MCF 10A (cell line): Measurements from ENCODE around the gene ABCB7. TPM values are rescaled to one million over a fixed set of nuclear protein-coding genes. Genes with fewer than 3 reads are reported as not detected.
"Not testable (repeated sequence)": the region's sequence is repeated elsewhere in the genome, so short reads cannot be mapped to it uniquely, and the experiment has no call there.

Experiments used
- BruUV-seq: library from RNA; stranded (reverse); fragments of 400-500 nt; replicated peaks from 2 replicates; lab custom pipeline; 2021; lab: Mats Ljungman, UMichigan
- CTCF ChIA-PET: fragments of 300-600 bp; sonication (Branson Sonifier 250); formaldehyde crosslinking; extraction: SDS; loops from one replicate; lab custom pipeline; 2021; ENCODE audit warnings: antibody characterized with exemption, inconsistent platforms; lab: Yijun Ruan, JAX
- POLR2A ChIA-PET: fragments of 300-600, 350-650 bp; sonication (Branson Sonifier 250); formaldehyde crosslinking; extraction: SDS; loops from one replicate; lab custom pipeline; 2020; ENCODE audit warnings: antibody characterized with exemption, inconsistent platforms; lab: Yijun Ruan, JAX
- DNase-seq: peaks from one replicate; pipeline ENCODE4 v3.0.0-alpha.2; 2018; ENCODE audit not compliant: unreplicated experiment
- H3K27ac Mint-ChIP-seq: one replicate; pipeline ENCODE4 v1.8.0; 2022; ENCODE audit warnings: mild to moderate bottlenecking, low read depth, mixed read lengths; ENCODE audit not compliant: unreplicated experiment
- H3K27me3 Mint-ChIP-seq: one replicate; pipeline ENCODE4 v1.8.0; 2022; ENCODE audit warnings: mixed read lengths; ENCODE audit not compliant: insufficient read depth, unreplicated experiment
- H3K36me3 Mint-ChIP-seq: one replicate; pipeline ENCODE4 v1.8.0; 2022; ENCODE audit warnings: mild to moderate bottlenecking, moderate library complexity, mixed read lengths; ENCODE audit not compliant: insufficient read depth, unreplicated experiment
- H3K4me1 Mint-ChIP-seq: one replicate; pipeline ENCODE4 v1.8.0; 2022; ENCODE audit warnings: mixed read lengths; ENCODE audit not compliant: insufficient read depth, unreplicated experiment
- H3K4me3 Mint-ChIP-seq: one replicate; pipeline ENCODE4 v1.8.0; 2022; ENCODE audit warnings: mild to moderate bottlenecking, moderate library complexity, mixed read lengths; ENCODE audit not compliant: unreplicated experiment
- H3K9me3 Mint-ChIP-seq: one replicate; pipeline ENCODE4 v1.8.0; 2022; ENCODE audit warnings: mixed read lengths; ENCODE audit not compliant: unreplicated experiment
- CTCF ChIP-seq: fragments of 200-600 bp; IDR thresholded peaks from one replicate; pipeline ENCODE4 v1.8.0; 2022; ENCODE audit warnings: antibody characterized with exemption, mild to moderate bottlenecking; ENCODE audit not compliant: unreplicated experiment
- intact Hi-C: fragments of 100-400 bp; cut with micrococcal nuclease; formaldehyde crosslinking; loops from 2 replicates; pipeline ENCODE4 v1.14.1; 2022
- total RNA-seq: library from RNA; stranded (reverse); gene quantifications from 2 replicates; pipeline ENCODE4 v1.2.3, GENCODE V29; 2022

Gene ABCB7
- total RNA-seq, 1 experiment from 2014 or later, result 24.7 TPM

GRCh38 chrX:75067931-75068330 lies 88.2 kb downstream of the ABCB7 start:
- Mint-ChIP-seq H3K27me3 (no peaks in the 10 kb centered on the region), H3K36me3 (peaks cover 21% of the 10 kb centered on the region), H3K27ac (no peak overlapping the region), H3K4me3 (no peak overlapping the region), H3K9me3 (no peaks in the 10 kb centered on the region), H3K4me1 (no peaks in the 10 kb centered on the region)
- peak; percentile 23 for DNase-seq
- CTCF ChIA-PET, result no interaction called here
- POLR2A ChIA-PET, result no interaction called here
- no peak for TF ChIP-seq CTCF
- intact Hi-C loops, result no loop called here
- BruUV-seq, result no TSS peak

GRCh38 chrX:75061701-75062100 lies 94.4 kb downstream of the ABCB7 start:
- ChIA-PET POLR2A (no interaction called here), CTCF (no interaction called here)
- no peak overlapping the region for H3K27ac Mint-ChIP-seq
- H3K4me3 Mint-ChIP-seq, result no peak overlapping the region
- no peaks in the 10 kb centered on the region for H3K9me3 Mint-ChIP-seq
- H3K36me3 Mint-ChIP-seq, result peaks cover 14% of the 10 kb centered on the region
- TF ChIP-seq CTCF, result no peak
- DNase-seq, result no peak
- no TSS peak for BruUV-seq
- no peaks in the 10 kb centered on the region for H3K4me1 Mint-ChIP-seq
- H3K27me3 Mint-ChIP-seq, result no peaks in the 10 kb centered on the region
- intact Hi-C loops, result no loop called here

DNA sequence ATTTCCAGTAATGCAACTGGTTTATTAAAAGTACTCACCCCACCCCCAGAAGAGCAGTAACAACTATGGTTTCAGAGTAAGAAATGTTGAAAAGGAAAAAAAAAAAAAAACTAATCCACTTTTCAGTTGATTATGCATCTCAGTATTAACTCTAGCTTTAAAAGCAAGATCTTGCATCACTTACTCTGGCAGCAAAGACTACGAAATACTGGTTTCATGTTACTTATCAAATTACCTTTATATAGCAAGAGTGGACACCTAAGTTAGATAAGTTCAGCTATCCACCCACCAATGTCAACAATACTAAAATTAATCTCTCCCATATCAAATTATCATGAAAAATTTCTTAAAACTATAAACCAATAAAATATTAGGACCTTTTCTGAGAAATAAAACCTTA lies 105.0 kb downstream of the ABCB7 start:
- BruUV-seq, result no TSS peak
- TF ChIP-seq CTCF, result no peak
- H3K27ac Mint-ChIP-seq, result no peak overlapping the region
- ChIA-PET POLR2A (no interaction called here), CTCF (no interaction called here)
- no peaks in the 10 kb centered on the region for H3K9me3 Mint-ChIP-seq
- intact Hi-C loops, result no loop called here
- peaks cover 19% of the 10 kb centered on the region for H3K36me3 Mint-ChIP-seq
- no peak overlapping the region for H3K4me3 Mint-ChIP-seq
- H3K27me3 Mint-ChIP-seq, result peaks cover 22% of the 10 kb centered on the region
- peak; percentile 1 for DNase-seq
- H3K4me1 Mint-ChIP-seq, result no peaks in the 10 kb centered on the region

DNA sequence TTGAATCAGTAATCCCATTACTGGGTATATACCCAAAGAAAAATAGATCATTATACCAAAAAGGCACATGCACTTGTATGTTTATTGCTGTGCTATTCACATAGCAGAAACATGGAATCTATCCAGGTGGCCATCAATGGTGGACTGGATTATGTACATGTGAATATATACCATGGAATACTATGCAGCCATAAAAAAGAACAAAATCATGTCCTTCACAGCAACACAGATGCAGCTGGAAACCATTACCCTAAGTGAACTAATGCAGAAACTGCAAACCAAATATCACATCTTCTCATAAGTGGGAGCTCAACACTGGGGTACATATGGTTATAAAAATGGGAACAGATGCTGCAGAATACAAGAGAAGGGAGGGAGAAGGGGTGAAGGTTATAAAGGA lies 110.7 kb downstream of the ABCB7 start:
- no TSS peak for BruUV-seq
- Mint-ChIP-seq H3K9me3 (no peaks in the 10 kb centered on the region), H3K4me3 (no peak overlapping the region), H3K4me1 (no peaks in the 10 kb centered on the region), H3K27ac (no peak overlapping the region), H3K36me3 (peaks cover 13% of the 10 kb centered on the region), H3K27me3 (no peaks in the 10 kb centered on the region)
- DNase-seq, result no peak
- intact Hi-C loops, result no loop called here
- TF ChIP-seq CTCF, result no peak
- ChIA-PET CTCF (no interaction called here), POLR2A (no interaction called here)

GRCh38 chrX:75044142-75044541 lies 111.9 kb downstream of the ABCB7 start:
- DNase-seq, POLR2A ChIA-PET: not testable (repeated sequence)
- peaks cover 14% of the 10 kb centered on the region for H3K36me3 Mint-ChIP-seq

More at GRCh38 chrX:75044142-75044541, 111.9 kb downstream of the ABCB7 start:
- CTCF ChIA-PET, H3K9me3 Mint-ChIP-seq, H3K4me1 Mint-ChIP-seq, H3K27me3 Mint-ChIP-seq, BruUV-seq, H3K27ac Mint-ChIP-seq, intact Hi-C loops, H3K4me3 Mint-ChIP-seq: not testable (repeated sequence)
